Measurements from ENCODE around the gene DRG2.

DRG2 gene

GRCh38 chr17:18139092-18139491 is 51.3 kb downstream of the DRG2 start:
- no peak for TF ChIP-seq CTCF (IDR thresholded peaks at IDR 0.05; ENCODE audit: extremely low read depth, insufficient read depth, missing control alignments)
- in situ Hi-C loops (cut with MboI; ENCODE audit: low pct_unique_long_range_greater_than_20kb, low sequenced_read_pairs, unreplicated experiment), result no loop called here

GRCh38 chr17:18139498-18139897 is 51.8 kb downstream of the DRG2 start:
- no peak for DNase-seq (ENCODE audit: low spot score)
- in situ Hi-C loops (cut with MboI; ENCODE audit: low pct_unique_long_range_greater_than_20kb, low sequenced_read_pairs, unreplicated experiment), result no loop called here
- no peak for TF ChIP-seq CTCF (IDR thresholded peaks at IDR 0.05; ENCODE audit: extremely low read depth, insufficient read depth, missing control alignments)

More at GRCh38 chr17:18139092-18139491, 51.3 kb downstream of the DRG2 start:
- DNase-seq (ENCODE audit: low spot score), result no peak

DNA sequence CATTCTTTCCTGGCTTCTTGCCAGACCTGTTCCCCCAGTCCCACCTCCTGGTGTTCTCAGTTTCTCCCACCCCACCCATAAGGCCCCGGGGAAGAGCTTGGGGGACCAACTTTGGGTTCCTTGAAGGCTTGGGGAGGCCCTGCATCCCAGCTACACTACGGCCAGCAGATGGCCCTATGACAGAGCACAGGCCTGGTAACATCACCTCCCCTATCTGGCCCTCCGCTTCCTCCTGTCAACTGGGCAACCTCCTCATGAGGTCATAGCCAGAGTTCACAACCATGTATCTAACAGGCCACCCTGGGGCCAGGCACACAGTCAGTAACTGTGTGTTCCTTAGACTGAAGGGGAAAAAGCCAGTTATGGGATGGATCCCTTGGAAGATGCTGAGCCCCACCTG is 52.2 kb downstream of the DRG2 start:
- in situ Hi-C loops (cut with MboI; ENCODE audit: low pct_unique_long_range_greater_than_20kb, low sequenced_read_pairs, unreplicated experiment), result no loop called here
- DNase-seq (ENCODE audit: low spot score), result no peak
- peak; percentile 52 for TF ChIP-seq CTCF (IDR thresholded peaks at IDR 0.05; ENCODE audit: extremely low read depth, insufficient read depth, missing control alignments)

GRCh38 chr17:18140648-18141047 is 52.9 kb downstream of the DRG2 start:
- in situ Hi-C loops (cut with MboI; ENCODE audit: low pct_unique_long_range_greater_than_20kb, low sequenced_read_pairs, unreplicated experiment), result no loop called here
- TF ChIP-seq CTCF (IDR thresholded peaks at IDR 0.05; ENCODE audit: extremely low read depth, insufficient read depth, missing control alignments), result no peak
- no peak for DNase-seq (ENCODE audit: low spot score)

DNA sequence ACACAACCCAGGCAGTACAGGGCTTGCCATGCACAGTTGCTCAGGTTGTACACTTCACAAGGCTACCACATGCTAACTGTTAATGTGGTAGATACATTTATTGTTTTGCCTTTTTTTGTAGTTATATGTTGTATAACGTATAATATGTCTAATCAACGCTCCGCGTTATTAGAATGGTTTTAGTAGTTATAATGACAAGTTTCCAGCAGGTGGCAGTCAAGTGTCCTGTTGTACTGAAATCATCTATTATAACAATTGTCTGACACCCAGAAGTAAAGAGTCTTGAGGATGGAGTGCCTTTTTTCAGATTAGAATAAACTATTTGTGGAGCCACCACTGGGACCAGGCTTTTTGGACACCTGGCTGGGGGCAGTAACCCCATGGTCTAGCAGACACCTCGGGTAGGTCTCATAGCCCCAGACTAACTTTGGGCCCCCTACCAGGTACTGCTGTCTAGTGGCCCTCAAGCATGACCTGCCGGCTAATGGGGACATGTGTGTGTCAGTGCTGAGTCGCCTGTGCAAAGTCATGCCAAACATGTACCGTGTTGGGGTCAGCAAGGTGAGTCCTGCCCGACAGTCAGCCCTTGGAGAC is 53.6 kb downstream of the DRG2 start:
- peak; percentile 81 for DNase-seq (ENCODE audit: low spot score)
- peak; percentile 48 for TF ChIP-seq CTCF (IDR thresholded peaks at IDR 0.05; ENCODE audit: extremely low read depth, insufficient read depth, missing control alignments)
- in situ Hi-C loops (cut with MboI; ENCODE audit: low pct_unique_long_range_greater_than_20kb, low sequenced_read_pairs, unreplicated experiment), result no loop called here

DNA sequence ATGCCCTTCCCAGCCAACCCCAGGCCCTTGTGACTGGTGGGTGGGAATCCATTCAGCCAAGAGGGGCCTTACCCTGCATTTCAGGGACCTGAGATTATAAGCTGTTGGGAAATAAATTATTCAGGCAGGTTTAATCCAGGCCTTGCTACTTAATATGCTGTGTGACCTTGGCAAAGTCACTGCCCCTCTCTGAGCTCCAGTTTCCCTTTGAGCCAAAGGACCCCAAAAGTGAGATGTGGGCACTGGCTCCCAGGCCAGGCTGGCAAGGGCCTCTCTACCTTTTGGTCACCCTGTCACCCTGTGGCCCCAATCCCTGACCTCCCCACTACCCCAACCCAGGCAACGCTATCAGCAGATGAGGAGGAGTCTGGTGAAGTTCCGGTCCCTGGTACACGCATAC is 54.7 kb downstream of the DRG2 start:
- no peak for TF ChIP-seq CTCF (IDR thresholded peaks at IDR 0.05; ENCODE audit: extremely low read depth, insufficient read depth, missing control alignments)
- DNase-seq (ENCODE audit: low spot score), result no peak
- in situ Hi-C loops (cut with MboI; ENCODE audit: low pct_unique_long_range_greater_than_20kb, low sequenced_read_pairs, unreplicated experiment), result no loop called here

Measured in GM13977 (cell line).